ENCODE measurements around the gene HINT1.

GRCh38 chr5:131171276-131171810 lies 6.3 kb upstream of the HINT1 start:
- TF ChIP-seq, protein P1, sequence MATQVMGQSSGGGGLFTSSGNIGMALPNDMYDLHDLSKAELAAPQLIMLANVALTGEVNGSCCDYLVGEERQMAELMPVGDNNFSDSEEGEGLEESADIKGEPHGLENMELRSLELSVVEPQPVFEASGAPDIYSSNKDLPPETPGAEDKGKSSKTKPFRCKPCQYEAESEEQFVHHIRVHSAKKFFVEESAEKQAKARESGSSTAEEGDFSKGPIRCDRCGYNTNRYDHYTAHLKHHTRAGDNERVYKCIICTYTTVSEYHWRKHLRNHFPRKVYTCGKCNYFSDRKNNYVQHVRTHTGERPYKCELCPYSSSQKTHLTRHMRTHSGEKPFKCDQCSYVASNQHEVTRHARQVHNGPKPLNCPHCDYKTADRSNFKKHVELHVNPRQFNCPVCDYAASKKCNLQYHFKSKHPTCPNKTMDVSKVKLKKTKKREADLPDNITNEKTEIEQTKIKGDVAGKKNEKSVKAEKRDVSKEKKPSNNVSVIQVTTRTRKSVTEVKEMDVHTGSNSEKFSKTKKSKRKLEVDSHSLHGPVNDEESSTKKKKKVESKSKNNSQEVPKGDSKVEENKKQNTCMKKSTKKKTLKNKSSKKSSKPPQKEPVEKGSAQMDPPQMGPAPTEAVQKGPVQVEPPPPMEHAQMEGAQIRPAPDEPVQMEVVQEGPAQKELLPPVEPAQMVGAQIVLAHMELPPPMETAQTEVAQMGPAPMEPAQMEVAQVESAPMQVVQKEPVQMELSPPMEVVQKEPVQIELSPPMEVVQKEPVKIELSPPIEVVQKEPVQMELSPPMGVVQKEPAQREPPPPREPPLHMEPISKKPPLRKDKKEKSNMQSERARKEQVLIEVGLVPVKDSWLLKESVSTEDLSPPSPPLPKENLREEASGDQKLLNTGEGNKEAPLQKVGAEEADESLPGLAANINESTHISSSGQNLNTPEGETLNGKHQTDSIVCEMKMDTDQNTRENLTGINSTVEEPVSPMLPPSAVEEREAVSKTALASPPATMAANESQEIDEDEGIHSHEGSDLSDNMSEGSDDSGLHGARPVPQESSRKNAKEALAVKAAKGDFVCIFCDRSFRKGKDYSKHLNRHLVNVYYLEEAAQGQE (IDR thresholded peaks at IDR 0.05; ENCODE audit: low read depth) = no peak
- TF ChIP-seq MAX (IDR thresholded peaks at IDR 0.05) (no peak), EGR1 (IDR thresholded peaks at IDR 0.05) (no peak), TAF1 (IDR thresholded peaks at IDR 0.05; ENCODE audit: low read depth) (no peak; the same call in 1 of the 2 replicates), EP300 (IDR thresholded peaks at IDR 0.05; ENCODE audit: borderline replicate concordance) (no peak), RAD21 (IDR thresholded peaks at IDR 0.05; ENCODE audit: low read depth) (no peak), NFIC (IDR thresholded peaks at IDR 0.05) (no peak), CREB1 (IDR thresholded peaks at IDR 0.05; ENCODE audit: low read depth) (no peak)
- TF ChIP-seq, protein P2, sequence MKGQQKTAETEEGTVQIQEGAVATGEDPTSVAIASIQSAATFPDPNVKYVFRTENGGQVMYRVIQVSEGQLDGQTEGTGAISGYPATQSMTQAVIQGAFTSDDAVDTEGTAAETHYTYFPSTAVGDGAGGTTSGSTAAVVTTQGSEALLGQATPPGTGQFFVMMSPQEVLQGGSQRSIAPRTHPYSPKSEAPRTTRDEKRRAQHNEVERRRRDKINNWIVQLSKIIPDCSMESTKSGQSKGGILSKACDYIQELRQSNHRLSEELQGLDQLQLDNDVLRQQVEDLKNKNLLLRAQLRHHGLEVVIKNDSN (IDR thresholded peaks at IDR 0.05) = no peak
